ENCODE results near the gene AURKB. TPM values are rescaled to one million over a fixed set of nuclear protein-coding genes. Genes with fewer than 3 reads are reported as not detected.

AURKB gene
- polyA plus RNA-seq, 1 donor from 2014 or later, result 0.84 TPM

DNA sequence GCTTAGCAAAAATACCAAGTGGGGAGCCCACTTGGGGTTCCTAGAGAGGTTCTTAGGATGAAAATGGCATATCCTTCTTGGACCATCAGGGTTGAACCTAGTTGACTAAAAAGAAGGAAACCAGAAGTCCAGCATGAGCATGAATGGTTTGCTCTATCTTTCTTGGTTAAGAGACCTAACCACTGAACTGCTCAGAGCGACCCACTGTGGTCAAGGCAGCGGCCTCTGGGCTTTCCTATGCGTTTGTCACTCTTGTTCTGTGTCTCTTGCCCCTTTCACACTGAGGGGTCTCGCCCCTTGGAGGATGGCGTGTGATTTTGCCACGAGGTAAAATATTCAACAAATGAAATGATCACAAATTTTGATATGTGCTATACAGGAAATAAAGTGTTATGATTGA is 19.9 kb downstream of the AURKB start:
- peak overlapping the region; percentile 42 for H3K27ac ChIP-seq (ENCODE audit: low read length)
- H3K27me3 ChIP-seq (ENCODE audit: insufficient read depth, low read depth, low read length), result no peaks in the 10 kb centered on the region
- peak overlapping the region; percentile 100 for H3K4me3 ChIP-seq (ENCODE audit: low read length)
- H3K36me3 ChIP-seq (ENCODE audit: insufficient read depth, low read length), result no peaks in the 10 kb centered on the region
- peak overlapping the region; percentile 42 for H2AFZ ChIP-seq (ENCODE audit: low read depth, low read length)
- no peaks in the 10 kb centered on the region for H3K9me3 ChIP-seq (ENCODE audit: low read length)
- H3K4me2 ChIP-seq (ENCODE audit: low read length), result no peak overlapping the region
- H3K9ac ChIP-seq (ENCODE audit: low read length), result peak overlapping the region; percentile 32
- H4K20me1 ChIP-seq (ENCODE audit: insufficient read depth), result peaks cover 3% of the 10 kb centered on the region
- no peaks in the 10 kb centered on the region for H3K79me2 ChIP-seq (replicated peaks; ENCODE audit: insufficient read depth, low read length)
- no peak for TF ChIP-seq TAF1 (IDR thresholded peaks at IDR 0.05; ENCODE audit: low read depth)
- no peak for TF ChIP-seq POLR2AphosphoS5 (IDR thresholded peaks at IDR 0.05)
- no peak for TF ChIP-seq MXI1 (conservative IDR thresholded peaks at IDR 0.05; ENCODE audit: poor library complexity, severe bottlenecking)
- no peak for TF ChIP-seq RAD21 (conservative IDR thresholded peaks at IDR 0.05)
- TF ChIP-seq, protein P1, sequence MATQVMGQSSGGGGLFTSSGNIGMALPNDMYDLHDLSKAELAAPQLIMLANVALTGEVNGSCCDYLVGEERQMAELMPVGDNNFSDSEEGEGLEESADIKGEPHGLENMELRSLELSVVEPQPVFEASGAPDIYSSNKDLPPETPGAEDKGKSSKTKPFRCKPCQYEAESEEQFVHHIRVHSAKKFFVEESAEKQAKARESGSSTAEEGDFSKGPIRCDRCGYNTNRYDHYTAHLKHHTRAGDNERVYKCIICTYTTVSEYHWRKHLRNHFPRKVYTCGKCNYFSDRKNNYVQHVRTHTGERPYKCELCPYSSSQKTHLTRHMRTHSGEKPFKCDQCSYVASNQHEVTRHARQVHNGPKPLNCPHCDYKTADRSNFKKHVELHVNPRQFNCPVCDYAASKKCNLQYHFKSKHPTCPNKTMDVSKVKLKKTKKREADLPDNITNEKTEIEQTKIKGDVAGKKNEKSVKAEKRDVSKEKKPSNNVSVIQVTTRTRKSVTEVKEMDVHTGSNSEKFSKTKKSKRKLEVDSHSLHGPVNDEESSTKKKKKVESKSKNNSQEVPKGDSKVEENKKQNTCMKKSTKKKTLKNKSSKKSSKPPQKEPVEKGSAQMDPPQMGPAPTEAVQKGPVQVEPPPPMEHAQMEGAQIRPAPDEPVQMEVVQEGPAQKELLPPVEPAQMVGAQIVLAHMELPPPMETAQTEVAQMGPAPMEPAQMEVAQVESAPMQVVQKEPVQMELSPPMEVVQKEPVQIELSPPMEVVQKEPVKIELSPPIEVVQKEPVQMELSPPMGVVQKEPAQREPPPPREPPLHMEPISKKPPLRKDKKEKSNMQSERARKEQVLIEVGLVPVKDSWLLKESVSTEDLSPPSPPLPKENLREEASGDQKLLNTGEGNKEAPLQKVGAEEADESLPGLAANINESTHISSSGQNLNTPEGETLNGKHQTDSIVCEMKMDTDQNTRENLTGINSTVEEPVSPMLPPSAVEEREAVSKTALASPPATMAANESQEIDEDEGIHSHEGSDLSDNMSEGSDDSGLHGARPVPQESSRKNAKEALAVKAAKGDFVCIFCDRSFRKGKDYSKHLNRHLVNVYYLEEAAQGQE (IDR thresholded peaks at IDR 0.05; ENCODE audit: borderline replicate concordance), result no peak
- TF ChIP-seq, protein P2, sequence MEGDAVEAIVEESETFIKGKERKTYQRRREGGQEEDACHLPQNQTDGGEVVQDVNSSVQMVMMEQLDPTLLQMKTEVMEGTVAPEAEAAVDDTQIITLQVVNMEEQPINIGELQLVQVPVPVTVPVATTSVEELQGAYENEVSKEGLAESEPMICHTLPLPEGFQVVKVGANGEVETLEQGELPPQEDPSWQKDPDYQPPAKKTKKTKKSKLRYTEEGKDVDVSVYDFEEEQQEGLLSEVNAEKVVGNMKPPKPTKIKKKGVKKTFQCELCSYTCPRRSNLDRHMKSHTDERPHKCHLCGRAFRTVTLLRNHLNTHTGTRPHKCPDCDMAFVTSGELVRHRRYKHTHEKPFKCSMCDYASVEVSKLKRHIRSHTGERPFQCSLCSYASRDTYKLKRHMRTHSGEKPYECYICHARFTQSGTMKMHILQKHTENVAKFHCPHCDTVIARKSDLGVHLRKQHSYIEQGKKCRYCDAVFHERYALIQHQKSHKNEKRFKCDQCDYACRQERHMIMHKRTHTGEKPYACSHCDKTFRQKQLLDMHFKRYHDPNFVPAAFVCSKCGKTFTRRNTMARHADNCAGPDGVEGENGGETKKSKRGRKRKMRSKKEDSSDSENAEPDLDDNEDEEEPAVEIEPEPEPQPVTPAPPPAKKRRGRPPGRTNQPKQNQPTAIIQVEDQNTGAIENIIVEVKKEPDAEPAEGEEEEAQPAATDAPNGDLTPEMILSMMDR (IDR thresholded peaks at IDR 0.05; ENCODE audit: poor library complexity, severe bottlenecking), result no peak
- no peak for TF ChIP-seq EZH2 (IDR thresholded peaks at IDR 0.05; ENCODE audit: borderline replicate concordance, insufficient read depth, low read length, poor library complexity, severe bottlenecking)
- TF ChIP-seq SMC3 (conservative IDR thresholded peaks at IDR 0.05; ENCODE audit: poor library complexity), result no peak
- TF ChIP-seq EP300 (conservative IDR thresholded peaks at IDR 0.05; ENCODE audit: poor library complexity, severe bottlenecking), result no peak
- peaks cover 18% of the 10 kb centered on the region for H3F3A ChIP-seq (ENCODE audit: insufficient read depth, low read length, poor library complexity, severe bottlenecking)
- no peaks in the 10 kb centered on the region for H3K9me2 ChIP-seq (ENCODE audit: insufficient read depth, low read length)

DNA sequence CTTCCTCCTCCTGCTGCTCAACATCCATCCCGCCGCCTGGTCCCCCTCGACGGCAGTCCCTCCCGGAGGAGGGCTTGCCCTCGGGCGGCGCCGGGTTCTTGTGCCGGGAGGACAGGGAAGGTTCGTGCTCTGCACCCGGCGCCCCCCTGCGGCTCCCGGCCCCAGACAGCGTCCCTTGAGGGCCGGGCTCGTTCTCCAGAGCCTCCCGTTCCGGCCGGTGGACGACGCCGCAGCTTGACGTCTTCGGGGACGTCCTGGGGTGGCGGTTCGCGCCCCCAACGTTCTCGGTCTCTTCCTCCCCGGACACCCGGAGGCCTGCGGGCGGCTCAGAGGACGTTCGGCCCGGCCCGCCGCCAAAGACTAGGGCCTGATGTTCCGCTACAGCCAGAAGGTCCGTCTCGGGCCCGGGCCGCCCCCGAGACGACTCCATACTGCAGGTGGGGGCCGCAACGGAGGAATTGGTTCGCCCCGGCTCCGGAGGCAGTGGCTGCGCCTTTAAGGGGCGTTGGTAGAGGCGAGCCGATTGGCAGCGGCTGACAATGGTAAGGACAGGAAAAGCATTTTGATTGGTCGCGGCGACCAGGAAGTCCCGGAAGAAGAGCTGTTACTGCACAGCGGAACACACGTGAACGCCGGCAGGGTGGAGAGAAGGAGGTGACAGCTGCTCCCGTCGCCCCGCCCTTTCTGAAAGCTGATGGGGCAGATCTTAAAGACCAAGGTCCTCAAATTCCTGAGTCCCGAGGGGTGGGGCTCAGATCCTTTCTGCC is 20.5 kb downstream of the AURKB start, which contains the start of gene BORCS6:
Gene BORCS6, minus strand, starts transcription at position 470 of the 767 bp plus-strand sequence. Its CDS starts 40 bp downstream, at position 430.
- peak within 1 kb of the TSS; percentile 74 for H3K27ac ChIP-seq (ENCODE audit: low read length)
- H3K79me2 ChIP-seq (replicated peaks; ENCODE audit: insufficient read depth, low read length), result no peaks in the 10 kb centered on the region
- no peaks in the 10 kb centered on the region for H3K9me2 ChIP-seq (ENCODE audit: insufficient read depth, low read length)
- H3K4me2 ChIP-seq (ENCODE audit: low read length), result peak within 1 kb of the TSS; percentile 55
- no peaks in the 10 kb centered on the region for H3K36me3 ChIP-seq (ENCODE audit: insufficient read depth, low read length)
- peak within 1 kb of the TSS; percentile 88 for H3K9ac ChIP-seq (ENCODE audit: low read length)
- H3K4me3 ChIP-seq (ENCODE audit: low read length), result peak within 1 kb of the TSS; percentile 100
- H3K27me3 ChIP-seq (ENCODE audit: insufficient read depth, low read depth, low read length), result no peaks in the 10 kb centered on the region
- no peak for TF ChIP-seq EZH2 (IDR thresholded peaks at IDR 0.05; ENCODE audit: borderline replicate concordance, insufficient read depth, low read length, poor library complexity, severe bottlenecking)
- peak; percentile 55 for TF ChIP-seq MXI1 (conservative IDR thresholded peaks at IDR 0.05; ENCODE audit: poor library complexity, severe bottlenecking)
- TF ChIP-seq EP300 (conservative IDR thresholded peaks at IDR 0.05; ENCODE audit: poor library complexity, severe bottlenecking), result peak; percentile 22
- peak; percentile 68 for TF ChIP-seq POLR2AphosphoS5 (IDR thresholded peaks at IDR 0.05)
- TF ChIP-seq, protein P1 (IDR thresholded peaks at IDR 0.05; ENCODE audit: borderline replicate concordance), result peak; percentile 11
- TF ChIP-seq TAF1 (IDR thresholded peaks at IDR 0.05; ENCODE audit: low read depth), result no peak
- peak; percentile 16 for TF ChIP-seq RAD21 (conservative IDR thresholded peaks at IDR 0.05)
- TF ChIP-seq, protein P2 (IDR thresholded peaks at IDR 0.05; ENCODE audit: poor library complexity, severe bottlenecking), result no peak
- no peak for TF ChIP-seq SMC3 (conservative IDR thresholded peaks at IDR 0.05; ENCODE audit: poor library complexity)
- peaks cover 18% of the 10 kb centered on the region for H3F3A ChIP-seq (ENCODE audit: insufficient read depth, low read length, poor library complexity, severe bottlenecking)
- H4K20me1 ChIP-seq (ENCODE audit: insufficient read depth), result peaks cover 3% of the 10 kb centered on the region
- no peaks in the 10 kb centered on the region for H3K9me3 ChIP-seq (ENCODE audit: low read length)
- peak within 1 kb of the TSS; percentile 94 for H2AFZ ChIP-seq (ENCODE audit: low read depth, low read length)
